Forelimb muscle (tissue), 1 donor: ENCODE measurements around the gene MTFR1L. TPM values are rescaled to one million over a fixed set of nuclear protein-coding genes. Genes with fewer than 3 reads are reported as not detected.
A peak's percentile ranks its signal among the peaks of the same experiment; 100 is the strongest.

ENCODE experiments used
- DNase-seq: peaks from one replicate; pipeline ENCODE4 v3.0.0-alpha.2; 2013; ENCODE audit warnings: low read depth
- polyA plus RNA-seq: library from polyadenylated mRNA; unstranded; fragments of 120-200 nt; gene quantifications from one replicate; pipeline ENCODE4 v1.2.1, GENCODE V29; 2013; ENCODE audit not compliant: insufficient read length

The MTFR1L gene
- polyA plus RNA-seq, 1 donor: 69.7 TPM

- no peak for DNase-seq
Measured at GRCh38 chr1:25861316-25862286, 41.8 kb downstream of the MTFR1L start.

- DNase-seq: no peak
Measured at GRCh38 chr1:25862785-25863485, 43.2 kb downstream of the MTFR1L start.

DNA sequence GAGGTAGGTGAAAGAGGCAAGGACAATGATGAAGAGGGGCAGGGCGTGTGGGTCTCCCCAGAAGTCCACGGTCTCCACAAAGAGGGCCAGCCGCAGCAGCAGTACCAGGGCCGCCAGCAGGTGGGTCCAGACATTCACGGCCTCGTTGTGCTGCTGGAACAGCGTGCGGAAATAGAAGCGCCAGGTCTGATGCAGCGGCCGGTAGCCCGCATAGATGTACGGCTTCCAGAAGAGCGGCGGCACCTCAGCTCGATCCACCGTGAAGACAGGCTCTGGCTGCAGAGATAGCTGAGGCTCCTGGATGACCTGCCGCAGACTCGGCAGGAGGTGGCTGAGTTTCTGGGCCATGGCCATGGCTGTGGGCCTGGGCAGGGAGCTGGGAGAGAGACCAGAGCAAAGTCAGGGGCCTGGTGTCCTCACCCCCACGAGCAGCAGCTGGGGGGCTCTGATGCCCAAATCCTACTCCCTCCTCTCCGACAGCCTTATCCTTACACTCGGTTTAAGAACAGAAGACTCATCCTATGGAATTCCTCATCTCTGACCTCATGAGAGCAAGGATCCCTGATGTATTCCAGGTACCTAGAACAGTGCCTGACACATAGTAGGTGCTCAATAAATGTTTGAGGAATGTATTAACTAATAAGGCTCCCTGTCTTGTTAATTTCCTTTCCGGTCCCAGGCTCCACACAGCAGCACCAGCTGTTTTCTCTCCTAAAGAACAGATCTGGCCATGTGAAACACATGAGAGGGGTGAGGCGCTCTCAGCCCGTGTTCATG, 43.9 kb downstream of the MTFR1L start:
- DNase-seq: no peak

GRCh38 chr1:25864434-25864833, 44.7 kb downstream of the MTFR1L start:
- DNase-seq: no peak

DNA sequence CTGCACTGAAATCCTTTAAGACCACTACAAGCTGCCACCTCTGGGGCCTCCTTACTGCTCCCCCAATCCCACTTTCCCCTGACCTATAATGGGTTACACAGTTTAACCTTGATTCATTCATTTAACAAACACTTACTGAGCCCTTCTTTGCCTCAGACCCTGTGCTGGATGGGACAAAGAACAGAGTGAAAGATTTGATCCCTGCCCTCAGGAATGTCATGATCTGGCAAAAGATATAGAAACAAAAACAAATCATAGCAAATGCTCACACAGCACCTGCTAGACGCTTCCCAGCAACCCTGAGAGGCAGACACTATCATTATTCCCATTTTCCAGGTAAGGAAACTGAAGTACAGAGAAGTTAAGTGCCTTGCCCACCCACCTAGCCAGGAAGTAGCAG, 46.5 kb downstream of the MTFR1L start:
- no peak for DNase-seq

DNA sequence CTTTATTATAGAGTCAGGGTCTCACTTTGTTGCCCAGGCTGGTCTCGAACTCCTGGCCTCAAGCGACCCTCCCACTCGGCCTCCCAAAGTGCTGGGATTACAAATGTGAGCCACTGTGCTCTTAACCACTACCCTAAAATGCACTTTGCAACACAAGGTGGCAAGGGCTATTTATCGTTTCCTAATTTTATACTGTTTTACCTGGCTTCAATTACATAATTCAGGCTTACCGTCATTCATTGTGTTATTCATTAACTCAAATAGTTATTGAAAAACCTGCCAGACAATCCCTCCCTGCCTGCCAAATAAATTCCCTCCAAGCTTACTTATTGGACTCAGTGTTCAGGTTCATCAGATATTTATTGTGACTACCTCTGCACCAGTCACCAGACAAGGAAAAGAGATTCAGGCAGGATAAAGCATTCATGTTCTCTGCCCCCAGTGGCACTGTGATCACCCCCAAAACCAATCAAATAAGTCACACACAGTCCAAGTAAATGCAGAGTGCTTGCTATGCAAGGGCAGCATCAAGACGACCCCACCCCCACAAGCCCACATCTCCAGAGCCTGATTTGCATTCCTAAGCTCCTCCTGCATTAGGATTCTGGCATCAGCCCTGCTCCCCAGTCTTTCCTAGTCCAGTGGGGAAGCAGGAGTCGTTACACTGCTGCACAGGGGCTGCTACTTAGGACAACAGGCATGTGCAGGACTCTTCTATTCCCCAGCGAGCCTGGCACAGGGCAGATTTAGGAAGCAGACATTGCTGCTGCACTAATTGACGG, 47.6 kb downstream of the MTFR1L start:
- DNase-seq: no peak

- no peak for DNase-seq
Measured at GRCh38 chr1:25869909-25870606, 50.3 kb downstream of the MTFR1L start.

DNA sequence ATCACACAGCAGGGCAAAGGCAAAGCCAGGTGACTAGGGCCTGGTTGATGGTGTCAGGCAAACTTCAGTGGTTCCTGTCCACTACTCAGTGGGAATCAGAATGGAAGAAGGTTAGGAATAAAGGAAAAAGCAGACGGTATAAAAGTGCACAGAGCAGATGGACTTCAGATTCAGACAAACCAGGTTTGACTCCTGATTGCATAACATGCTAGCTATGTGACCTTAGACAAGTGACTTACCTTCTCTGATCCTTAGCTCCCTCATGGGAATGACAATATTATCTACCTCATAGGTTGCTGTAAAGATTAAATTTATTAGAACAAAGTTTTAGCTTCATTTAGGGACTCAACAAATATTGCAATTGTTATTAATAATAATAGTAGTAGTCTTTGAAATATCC, 50.9 kb downstream of the MTFR1L start:
- no peak for DNase-seq

GRCh38 chr1:25871086-25871703, 51.4 kb downstream of the MTFR1L start:
- DNase-seq: no peak

- no peak for DNase-seq
Measured at GRCh38 chr1:25871704-25872494, 52.1 kb downstream of the MTFR1L start.

GRCh38 chr1:25872713-25873112, 53.0 kb downstream of the MTFR1L start:
- no peak for DNase-seq

DNA sequence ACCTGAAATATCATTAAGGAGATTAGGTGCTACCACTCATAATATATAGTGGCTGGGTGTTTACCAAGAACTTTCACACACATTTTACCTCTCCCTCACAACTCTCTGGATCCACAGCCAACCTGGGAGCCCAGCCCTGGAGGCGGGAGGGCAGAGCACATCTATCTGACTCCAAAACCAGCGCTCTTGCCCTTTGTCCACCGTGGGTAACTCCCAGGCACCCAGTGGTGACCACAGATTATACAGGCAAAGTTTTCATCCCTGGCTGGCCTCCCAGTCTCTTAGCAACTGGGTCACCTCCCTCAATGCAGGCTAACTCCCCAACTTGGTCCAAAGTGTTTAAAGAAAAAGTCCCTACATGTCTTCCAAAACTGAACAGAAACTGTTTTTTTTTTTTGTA, 53.4 kb downstream of the MTFR1L start:
- no peak for DNase-seq

DNA sequence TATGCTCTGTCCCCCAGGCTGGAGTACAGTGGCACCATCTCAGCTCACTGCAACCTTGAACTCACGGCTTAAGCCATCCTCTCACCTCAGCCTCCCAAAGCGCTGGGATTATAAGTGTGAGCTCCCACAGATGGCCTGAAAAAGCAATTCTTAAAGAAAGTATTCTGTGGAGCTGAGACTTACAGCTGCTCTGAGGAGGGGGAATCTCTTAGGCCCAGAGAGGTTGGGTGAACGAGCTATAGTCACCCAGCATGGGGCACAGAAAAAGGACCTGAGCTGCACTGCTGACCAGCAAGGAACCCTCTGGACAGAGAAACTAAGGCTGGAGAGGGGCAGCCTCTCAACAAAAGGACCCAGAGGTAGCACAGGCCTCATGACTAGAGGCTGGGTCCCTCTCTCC, 54.5 kb downstream of the MTFR1L start:
- no peak for DNase-seq

- DNase-seq: no peak
Measured at GRCh38 chr1:25874635-25875153, 54.9 kb downstream of the MTFR1L start.

DNA sequence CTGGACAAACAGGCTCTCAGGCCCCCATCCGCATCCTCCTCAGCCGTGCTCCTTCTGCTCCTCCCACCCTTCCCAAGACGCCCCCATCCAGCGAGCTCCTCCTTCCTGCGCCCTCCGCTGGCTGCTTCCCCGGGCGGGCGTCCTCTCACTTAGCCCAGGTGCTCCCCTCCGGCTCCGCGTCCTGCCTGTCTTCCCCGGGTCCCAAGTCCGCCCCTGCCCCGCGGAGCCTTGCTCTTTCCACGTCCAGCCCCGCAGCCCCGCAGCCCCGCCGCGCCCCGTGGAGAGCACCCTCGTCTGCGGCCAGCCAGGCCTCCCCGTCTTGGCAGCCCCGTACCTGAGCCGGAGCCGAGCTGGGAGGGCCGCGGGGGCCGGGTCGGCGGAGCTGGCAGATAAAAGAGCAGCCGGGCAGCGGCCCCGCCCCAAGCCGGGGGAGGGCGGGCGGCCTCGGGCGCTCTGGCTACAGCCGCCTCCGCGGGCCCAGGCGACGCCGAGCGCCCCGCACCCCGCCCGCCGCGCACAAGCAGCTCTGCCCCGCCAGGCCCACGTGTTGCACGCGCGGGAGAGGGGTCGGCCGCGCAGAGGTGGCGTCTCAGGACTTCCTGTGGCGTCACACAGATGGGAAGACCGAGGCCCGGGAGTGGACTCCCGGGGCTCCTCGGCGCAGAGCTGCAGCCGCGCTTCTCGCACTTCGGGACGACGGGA, 55.6 kb downstream of the MTFR1L start, which contains the start of gene PAQR7:
Gene PAQR7 (minus strand): TSS at position 555 of the 702 bp plus-strand sequence. CDS start 11,869 bp downstream, outside the sequence.
- DNase-seq: peak; percentile 24

DNA sequence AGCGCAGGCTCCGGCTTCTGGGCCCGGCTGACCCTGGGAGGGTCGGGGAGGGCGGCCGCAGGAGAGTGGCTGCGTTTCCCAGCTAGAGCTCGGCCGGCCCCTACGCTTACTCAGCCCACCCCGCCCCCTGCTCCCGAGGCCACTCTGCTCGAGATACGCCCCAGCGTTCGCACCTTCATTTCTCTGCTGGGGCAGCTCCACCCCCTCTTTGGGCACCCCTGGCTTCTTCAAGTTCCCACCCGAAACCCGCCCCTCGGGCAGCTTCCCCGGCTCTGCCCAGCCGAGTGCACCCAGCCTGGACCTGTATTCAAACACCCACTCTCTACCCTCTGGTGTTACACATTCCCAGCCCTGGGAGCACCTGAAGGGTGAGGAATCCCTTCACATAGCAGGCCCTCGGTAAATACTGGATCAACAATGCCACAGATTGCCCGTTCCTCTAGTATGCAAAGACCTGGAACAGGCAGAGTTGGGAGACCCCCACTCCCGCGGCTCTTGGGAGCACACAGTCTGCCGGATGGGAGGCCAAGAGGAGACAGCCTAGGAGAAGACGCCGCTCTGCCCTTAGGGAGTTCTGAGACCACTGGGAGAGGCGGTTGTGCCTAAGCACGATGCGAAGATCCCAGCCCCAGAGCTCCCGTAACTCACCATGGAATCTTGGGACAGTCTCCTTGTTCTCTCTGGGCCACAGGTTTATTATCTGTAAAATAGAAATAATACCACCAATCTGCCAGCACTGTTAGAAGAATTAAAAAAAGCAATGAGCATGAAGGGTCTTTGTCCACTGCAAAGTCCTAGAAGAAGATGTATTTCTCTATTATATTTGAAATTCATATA, 56.3 kb downstream of the MTFR1L start:
- no peak for DNase-seq

GRCh38 chr1:25876693-25877077, 56.9 kb downstream of the MTFR1L start:
- DNase-seq: no peak
